Type B pancreatic cell (in vitro differentiated cells): Measurements from ENCODE around the gene ISG15. TPM values are rescaled to one million over a fixed set of nuclear protein-coding genes. Genes with fewer than 3 reads are reported as not detected.
A peak's percentile ranks its signal among the peaks of the same experiment; 100 is the strongest.

Experiments
- DNase-seq: peaks from one replicate; pipeline ENCODE4 v3.0.0; 2021; ENCODE audit warnings: mixed read lengths; ENCODE audit not compliant: unreplicated experiment; ENCODE audit errors: extremely low spot score
- H3K27ac Mint-ChIP-seq: 2 replicates; pipeline ENCODE4 v1.8.0; 2021; ENCODE audit warnings: mild to moderate bottlenecking, mixed read lengths
- H3K27me3 Mint-ChIP-seq: 2 replicates; pipeline ENCODE4 v1.8.0; 2021; ENCODE audit warnings: mixed read lengths
- H3K36me3 Mint-ChIP-seq: 2 replicates; pipeline ENCODE4 v1.8.0; 2021; ENCODE audit warnings: mixed read lengths
- H3K4me1 Mint-ChIP-seq: one replicate; pipeline ENCODE4 v1.8.0; 2021; ENCODE audit warnings: mixed read lengths; ENCODE audit not compliant: unreplicated experiment
- H3K4me3 Mint-ChIP-seq: 2 replicates; pipeline ENCODE4 v1.8.0; 2021; ENCODE audit warnings: mild to moderate bottlenecking, mixed read lengths
- H3K9me3 Mint-ChIP-seq: 2 replicates; pipeline ENCODE4 v1.8.0; 2021; ENCODE audit warnings: mixed read lengths
- total RNA-seq: library from RNA; stranded (reverse); gene quantifications from 2 replicates; pipeline ENCODE4 v1.2.1, GENCODE V29; 2021; ENCODE audit warnings: low replicate concordance
- TF ChIP-seq, protein P1 (sequence below): fragments of 200-600 bp; sonication (generic); conservative IDR thresholded peaks from 2 replicates; pipeline ENCODE4 v1.5.0; 2021; ENCODE audit warnings: antibody characterized with exemption, mild to moderate bottlenecking

ISG15 gene
- total RNA-seq, 1 donor from 2014 or later = 20.8 TPM

- DNase-seq = no peak
- peaks cover 4% of the 10 kb centered on the region for H3K9me3 Mint-ChIP-seq
- peak overlapping the region; percentile 88 for H3K27ac Mint-ChIP-seq
- TF ChIP-seq, protein P1, sequence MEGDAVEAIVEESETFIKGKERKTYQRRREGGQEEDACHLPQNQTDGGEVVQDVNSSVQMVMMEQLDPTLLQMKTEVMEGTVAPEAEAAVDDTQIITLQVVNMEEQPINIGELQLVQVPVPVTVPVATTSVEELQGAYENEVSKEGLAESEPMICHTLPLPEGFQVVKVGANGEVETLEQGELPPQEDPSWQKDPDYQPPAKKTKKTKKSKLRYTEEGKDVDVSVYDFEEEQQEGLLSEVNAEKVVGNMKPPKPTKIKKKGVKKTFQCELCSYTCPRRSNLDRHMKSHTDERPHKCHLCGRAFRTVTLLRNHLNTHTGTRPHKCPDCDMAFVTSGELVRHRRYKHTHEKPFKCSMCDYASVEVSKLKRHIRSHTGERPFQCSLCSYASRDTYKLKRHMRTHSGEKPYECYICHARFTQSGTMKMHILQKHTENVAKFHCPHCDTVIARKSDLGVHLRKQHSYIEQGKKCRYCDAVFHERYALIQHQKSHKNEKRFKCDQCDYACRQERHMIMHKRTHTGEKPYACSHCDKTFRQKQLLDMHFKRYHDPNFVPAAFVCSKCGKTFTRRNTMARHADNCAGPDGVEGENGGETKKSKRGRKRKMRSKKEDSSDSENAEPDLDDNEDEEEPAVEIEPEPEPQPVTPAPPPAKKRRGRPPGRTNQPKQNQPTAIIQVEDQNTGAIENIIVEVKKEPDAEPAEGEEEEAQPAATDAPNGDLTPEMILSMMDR = no peak
- H3K4me3 Mint-ChIP-seq = peak overlapping the region; percentile 82
- H3K4me1 Mint-ChIP-seq = peaks cover 8% of the 10 kb centered on the region
- H3K27me3 Mint-ChIP-seq = peaks cover 26% of the 10 kb centered on the region
- H3K36me3 Mint-ChIP-seq = no peaks in the 10 kb centered on the region
These were observed 16.2 kb upstream of the ISG15 start for GRCh38 chr1:996851-997712.

DNA sequence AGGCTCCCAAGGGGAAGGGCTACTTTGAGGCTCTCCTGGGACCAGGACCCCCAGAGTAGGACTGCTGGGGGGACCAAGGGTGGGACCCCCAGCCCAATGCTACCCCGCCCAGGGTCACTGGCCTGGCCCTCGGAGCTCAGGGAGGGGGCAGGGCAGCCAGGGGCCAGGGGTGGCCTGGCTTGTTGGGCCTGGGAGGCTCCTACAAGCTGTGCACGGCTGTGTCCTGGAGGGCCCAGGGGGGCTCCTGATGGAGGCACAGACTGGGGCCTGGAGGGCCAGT lies 15.6 kb upstream of the ISG15 start:
- TF ChIP-seq, protein P1 = no peak
- Mint-ChIP-seq H3K9me3 (peaks cover 1% of the 10 kb centered on the region), H3K4me3 (no peak overlapping the region), H3K27ac (no peak overlapping the region), H3K4me1 (peaks cover 8% of the 10 kb centered on the region), H3K27me3 (peaks cover 23% of the 10 kb centered on the region), H3K36me3 (no peaks in the 10 kb centered on the region)
- no peak for DNase-seq

- Mint-ChIP-seq H3K27me3 (peaks cover 23% of the 10 kb centered on the region), H3K4me1 (peaks cover 8% of the 10 kb centered on the region), H3K36me3 (no peaks in the 10 kb centered on the region), H3K9me3 (no peaks in the 10 kb centered on the region), H3K27ac (no peak overlapping the region), H3K4me3 (peak overlapping the region; percentile 80)
- TF ChIP-seq, protein P1 = peak; percentile 22
- DNase-seq = peak; percentile 71
These were observed 15.1 kb upstream of the ISG15 start for GRCh38 chr1:997993-998744.

DNA sequence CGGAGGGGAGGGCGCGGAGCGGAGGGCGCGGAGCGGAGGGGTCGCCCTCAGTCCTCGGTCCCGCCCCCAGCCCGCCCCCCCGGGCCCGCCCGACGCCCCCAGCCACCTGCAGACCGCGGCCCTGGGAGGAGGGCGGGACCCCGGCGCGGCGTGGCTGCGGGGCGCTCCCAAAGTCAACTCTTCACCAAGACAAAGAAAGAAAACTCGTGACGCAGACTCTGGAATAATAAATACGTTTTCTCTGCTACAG lies 14.6 kb upstream of the ISG15 start:
- TF ChIP-seq, protein P1 = peak; percentile 5
- no peaks in the 10 kb centered on the region for H3K9me3 Mint-ChIP-seq
- peak overlapping the region; percentile 80 for H3K4me3 Mint-ChIP-seq
- H3K27ac Mint-ChIP-seq = no peak overlapping the region
- peaks cover 8% of the 10 kb centered on the region for H3K4me1 Mint-ChIP-seq
- DNase-seq = no peak
- peaks cover 26% of the 10 kb centered on the region for H3K27me3 Mint-ChIP-seq
- H3K36me3 Mint-ChIP-seq = no peaks in the 10 kb centered on the region

DNA sequence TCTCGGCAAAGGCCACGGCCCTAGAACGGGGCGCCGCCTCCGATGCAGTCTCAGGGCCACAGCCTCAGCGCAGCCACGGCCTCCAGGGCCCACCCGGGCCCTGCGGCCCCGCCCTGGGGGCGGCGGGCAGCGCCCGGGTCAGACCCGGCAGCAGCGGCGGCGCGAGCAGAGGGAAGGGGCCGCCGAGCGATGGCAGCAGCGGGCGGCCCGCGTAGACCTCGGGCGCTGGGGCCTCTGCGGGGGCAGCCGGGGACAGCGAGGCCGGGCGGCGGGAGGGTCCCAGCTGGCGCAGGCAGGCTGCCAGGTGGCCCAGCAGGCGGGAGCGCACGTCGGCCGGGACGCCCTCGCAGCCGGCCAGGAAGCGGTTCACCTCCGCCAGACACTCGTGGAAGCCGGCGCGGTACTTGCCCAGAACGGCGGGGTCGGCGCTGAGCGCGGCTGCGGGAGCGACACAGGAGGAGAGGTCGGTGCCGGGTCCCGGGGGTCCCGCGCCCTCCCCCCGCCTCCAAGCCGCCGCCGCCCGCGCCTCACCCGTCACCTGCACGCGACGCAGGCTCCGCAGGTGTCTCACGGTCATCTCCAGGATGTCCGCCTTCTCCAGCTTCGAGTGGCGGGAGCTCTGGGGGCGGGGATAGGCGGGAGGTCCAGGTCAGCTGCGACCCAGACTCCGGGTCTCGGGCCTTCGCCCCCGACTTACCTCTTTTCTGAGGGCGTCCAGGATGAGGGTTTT lies 14.1 kb upstream of the ISG15 start:
- Mint-ChIP-seq H3K27ac (no peak overlapping the region), H3K4me3 (peak overlapping the region; percentile 69)

More for the DNA sequence above, 14.1 kb upstream of the ISG15 start:
- peaks cover 26% of the 10 kb centered on the region for H3K27me3 Mint-ChIP-seq
- peaks cover 8% of the 10 kb centered on the region for H3K4me1 Mint-ChIP-seq
- no peaks in the 10 kb centered on the region for H3K9me3 Mint-ChIP-seq
- H3K36me3 Mint-ChIP-seq = no peaks in the 10 kb centered on the region
- peak; percentile 74 for DNase-seq
- TF ChIP-seq, protein P1 = no peak
